ENCODE results near the gene ZNF74. TPM values are rescaled to one million over a fixed set of nuclear protein-coding genes. Genes with fewer than 3 reads are reported as not detected.
"Not testable (repeated sequence)": the region's sequence is repeated elsewhere in the genome, so short reads cannot be mapped to it uniquely, and the experiment has no call there.

The ZNF74 gene
- total RNA-seq: 14.3 and 15.2 TPM in 2 replicates

DNA sequence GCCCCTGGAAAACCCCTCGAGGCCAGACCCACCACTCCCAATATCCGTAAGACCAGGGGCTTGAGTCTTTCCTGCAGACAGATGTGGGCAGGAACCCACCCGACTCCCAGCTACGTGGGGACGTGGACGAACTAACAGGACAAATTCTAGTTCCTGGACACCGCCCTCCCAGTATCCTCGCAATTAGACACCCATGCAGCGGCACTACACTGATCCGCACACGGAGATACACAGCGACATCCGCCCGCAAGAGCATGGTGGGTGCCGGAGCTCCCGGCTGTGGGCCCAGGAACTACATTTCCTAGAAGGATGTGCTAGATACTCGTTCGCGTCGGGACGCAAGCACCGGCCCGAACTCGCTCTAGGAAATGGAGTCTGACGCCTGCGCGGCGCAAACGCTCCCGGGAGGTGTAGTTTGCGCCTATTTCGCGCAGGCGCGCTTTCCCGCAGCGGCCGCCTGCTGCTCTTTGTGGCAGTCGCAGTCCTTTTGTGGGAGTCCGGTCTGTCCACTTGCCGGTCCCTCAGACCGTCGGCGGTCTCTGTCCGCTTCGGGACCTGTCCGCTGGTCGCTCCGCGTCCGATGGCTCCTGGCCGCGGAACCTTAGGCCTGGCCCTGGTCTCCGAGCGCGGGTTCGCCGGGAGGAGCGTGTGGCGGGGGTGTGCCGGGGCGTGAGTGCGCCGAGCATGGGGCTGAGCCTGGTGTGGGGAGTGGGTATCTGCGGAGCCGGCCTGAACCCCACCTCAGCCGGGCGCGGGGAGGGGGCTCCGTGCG is at the start of gene ZNF74:
ZNF74 (plus strand) TSS at position 447 of the 772 bp plus-strand sequence. CDS start 478 bp downstream, outside the sequence.
- Mint-ChIP-seq H3K36me3 (ENCODE audit: low read depth) (no peaks in the 10 kb centered on the region), H3K4me3 (peak within 1 kb of the TSS; percentile 89), H3K27me3 (ENCODE audit: insufficient read depth) (no peaks in the 10 kb centered on the region), H3K4me1 (ENCODE audit: low read depth) (peaks cover 22% of the 10 kb centered on the region), H3K27ac (peak within 1 kb of the TSS; percentile 91), H3K9me3 (no peaks in the 10 kb centered on the region)
- intact Hi-C loops (cut with micrococcal nuclease): loop anchor here (1.0 kb wide), 3 partner anchors 70 to 101 kb away; partner anchors contain the start of genes DGCR6L and KLHL22
- DNase-seq (ENCODE audit: low spot score): peak; percentile 79

DNA sequence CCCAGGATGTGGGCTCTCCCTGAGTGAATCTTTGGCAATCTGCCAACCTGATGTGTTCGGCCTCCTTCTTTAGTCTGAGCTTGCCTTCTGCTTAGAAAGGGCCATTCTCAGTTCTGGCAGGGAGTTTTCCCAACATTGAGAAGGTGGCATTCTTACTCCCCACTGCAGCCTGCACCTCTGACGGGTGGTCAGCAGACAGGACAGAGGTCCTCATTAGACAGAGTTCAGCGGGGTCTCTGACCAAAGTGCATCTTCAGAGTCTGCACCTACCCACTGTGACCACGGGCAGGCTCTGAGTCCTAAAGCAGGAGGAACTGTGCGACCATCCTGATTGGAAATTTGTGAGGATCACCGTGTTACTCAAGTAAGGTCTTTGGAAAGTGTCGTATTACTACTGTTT is 47.4 kb upstream of the ZNF74 start:
- H3K27me3 Mint-ChIP-seq (ENCODE audit: insufficient read depth); DNase-seq (ENCODE audit: low spot score); intact Hi-C loops (cut with micrococcal nuclease); H3K36me3 Mint-ChIP-seq (ENCODE audit: low read depth); H3K4me1 Mint-ChIP-seq (ENCODE audit: low read depth); H3K27ac Mint-ChIP-seq; H3K4me3 Mint-ChIP-seq; H3K9me3 Mint-ChIP-seq: not testable (repeated sequence)

DNA sequence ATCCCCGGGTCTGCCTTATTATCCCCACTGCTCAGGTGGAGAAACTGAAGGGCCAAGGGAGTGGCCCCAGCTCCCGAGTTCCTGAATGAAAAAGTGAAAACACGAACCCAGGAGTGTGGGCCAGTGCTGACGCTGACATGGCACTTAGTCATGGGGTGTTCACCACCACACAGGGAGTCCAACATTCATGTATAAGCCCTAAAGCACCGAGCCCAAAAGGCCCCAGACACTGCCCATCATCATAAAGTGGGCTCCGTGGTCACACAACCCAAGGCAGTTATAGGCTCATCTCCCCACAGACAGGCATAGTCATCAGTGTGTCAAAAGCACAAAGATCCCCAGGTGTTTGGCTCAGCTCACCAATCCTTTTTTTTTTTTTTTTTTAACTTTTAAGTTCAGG is 41.4 kb upstream of the ZNF74 start:
- H3K36me3 Mint-ChIP-seq (ENCODE audit: low read depth); H3K4me3 Mint-ChIP-seq; H3K4me1 Mint-ChIP-seq (ENCODE audit: low read depth); H3K9me3 Mint-ChIP-seq; H3K27me3 Mint-ChIP-seq (ENCODE audit: insufficient read depth); DNase-seq (ENCODE audit: low spot score); intact Hi-C loops (cut with micrococcal nuclease); H3K27ac Mint-ChIP-seq: not testable (repeated sequence)

DNA sequence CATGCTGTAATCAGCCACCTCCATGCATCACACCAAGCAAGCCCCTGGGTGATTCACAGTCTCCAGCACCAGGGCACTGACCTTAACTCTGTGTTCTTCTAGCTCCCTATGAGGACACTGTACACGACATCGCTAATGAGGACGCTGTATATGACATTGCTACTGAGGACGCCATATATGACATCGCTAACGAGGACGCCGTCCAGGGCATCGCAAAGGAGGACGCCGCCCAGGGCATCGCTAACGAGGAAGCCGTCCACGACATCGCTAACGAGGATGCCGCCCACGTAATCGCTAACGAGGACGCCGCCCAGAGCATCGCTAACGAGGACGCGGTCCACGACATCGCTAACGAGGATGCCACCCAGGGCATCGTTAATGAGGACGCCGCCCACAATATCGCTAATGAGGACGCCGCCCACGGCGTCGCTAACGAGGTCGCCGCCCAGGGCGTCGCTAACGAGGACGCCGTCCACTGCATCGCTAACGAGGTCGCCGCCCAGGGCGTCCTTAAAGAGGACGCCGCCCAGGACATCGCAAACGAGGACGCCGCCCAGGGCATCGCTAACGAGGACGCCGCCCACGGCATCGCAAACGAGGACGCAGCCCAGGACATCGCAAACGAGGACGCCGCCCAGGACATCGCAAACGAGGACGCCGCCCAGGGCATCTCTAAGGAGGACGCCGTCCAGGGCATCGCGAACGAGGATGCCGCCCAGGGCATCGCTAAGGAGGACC is 39.5 kb upstream of the ZNF74 start:
- peaks cover 7% of the 10 kb centered on the region for H3K27me3 Mint-ChIP-seq (ENCODE audit: insufficient read depth)
- intact Hi-C loops (cut with micrococcal nuclease): no loop called here
- H3K4me1 Mint-ChIP-seq (ENCODE audit: low read depth): no peaks in the 10 kb centered on the region
- H3K4me3 Mint-ChIP-seq: no peak overlapping the region
- DNase-seq (ENCODE audit: low spot score): no peak
- no peak overlapping the region for H3K27ac Mint-ChIP-seq
- H3K9me3 Mint-ChIP-seq: no peaks in the 10 kb centered on the region
- H3K36me3 Mint-ChIP-seq (ENCODE audit: low read depth): no peaks in the 10 kb centered on the region

DNA sequence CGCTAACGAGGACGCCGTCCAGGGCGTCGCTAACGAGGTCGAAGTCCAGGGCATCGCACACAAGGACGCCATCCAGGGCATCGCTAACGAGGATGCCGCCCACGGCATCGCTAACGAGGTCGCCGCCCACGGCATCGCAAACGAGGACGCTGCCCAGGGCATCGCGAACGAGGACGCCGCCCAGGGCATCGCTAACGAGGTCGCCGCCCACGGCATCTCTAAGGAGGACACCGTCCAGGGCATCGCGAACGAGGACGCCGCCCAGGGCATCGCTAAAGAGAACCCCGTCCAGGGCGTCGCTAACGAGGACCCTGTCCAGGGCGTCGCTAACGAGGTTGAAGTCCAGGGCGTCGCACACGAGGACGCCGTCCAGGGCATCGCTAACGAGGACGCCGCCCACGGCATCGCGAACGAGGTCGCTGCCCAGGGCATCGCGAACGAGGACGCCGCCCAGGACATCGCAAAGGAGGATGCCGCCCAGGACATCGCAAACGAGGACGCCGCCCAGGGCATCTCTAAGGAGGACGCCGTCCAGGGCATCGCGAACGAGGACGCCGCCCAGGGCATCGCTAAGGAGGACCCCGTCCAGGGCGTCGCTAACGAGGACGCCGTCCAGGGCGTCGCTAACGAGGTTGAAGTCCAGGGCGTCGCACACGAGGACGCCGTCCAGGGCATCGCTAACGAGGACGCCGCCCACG is 37.9 kb upstream of the ZNF74 start:
- intact Hi-C loops (cut with micrococcal nuclease); H3K9me3 Mint-ChIP-seq; H3K27me3 Mint-ChIP-seq (ENCODE audit: insufficient read depth); H3K4me3 Mint-ChIP-seq; H3K36me3 Mint-ChIP-seq (ENCODE audit: low read depth); H3K4me1 Mint-ChIP-seq (ENCODE audit: low read depth); DNase-seq (ENCODE audit: low spot score); H3K27ac Mint-ChIP-seq: not testable (repeated sequence)

DNA sequence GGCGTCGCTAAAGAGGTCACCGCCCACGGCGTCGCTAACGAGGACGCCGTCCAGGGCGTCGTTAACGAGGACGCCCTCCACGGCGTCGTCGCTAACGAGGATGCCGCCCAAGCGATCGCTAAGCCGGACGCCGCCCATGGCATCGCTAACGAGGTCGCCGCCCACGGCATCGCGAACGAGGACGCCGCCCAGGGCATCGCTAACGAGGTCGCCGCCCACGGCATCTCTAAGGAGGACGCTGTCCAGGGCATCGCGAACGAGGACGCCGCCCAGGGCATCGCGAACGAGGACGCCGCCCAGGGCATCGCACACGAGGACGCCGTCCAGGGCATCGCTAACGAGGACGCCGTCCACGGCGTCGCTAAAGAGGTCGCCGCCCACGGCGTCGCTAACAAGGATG is 37.0 kb upstream of the ZNF74 start:
- H3K36me3 Mint-ChIP-seq (ENCODE audit: low read depth); H3K27ac Mint-ChIP-seq; H3K4me3 Mint-ChIP-seq; DNase-seq (ENCODE audit: low spot score); H3K27me3 Mint-ChIP-seq (ENCODE audit: insufficient read depth); intact Hi-C loops (cut with micrococcal nuclease); H3K4me1 Mint-ChIP-seq (ENCODE audit: low read depth); H3K9me3 Mint-ChIP-seq: not testable (repeated sequence)

DNA sequence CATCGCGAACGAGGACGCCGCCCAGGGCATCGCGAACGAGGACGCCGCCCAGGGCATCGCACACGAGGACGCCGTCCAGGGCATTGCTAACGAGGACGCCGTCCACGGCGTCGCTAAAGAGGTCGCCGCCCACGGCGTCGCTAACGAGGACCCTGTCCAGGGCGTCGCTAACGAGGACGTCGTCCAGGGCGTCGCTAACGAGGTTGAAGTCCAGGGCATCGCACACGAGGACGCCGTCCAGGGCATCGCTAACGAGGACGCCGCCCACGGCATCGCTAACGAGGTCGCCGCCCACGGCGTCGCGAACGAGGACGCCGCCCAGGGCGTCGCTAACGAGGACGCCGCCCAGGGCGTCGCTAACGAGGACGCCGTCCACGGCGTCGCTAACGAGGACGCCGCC is 36.0 kb upstream of the ZNF74 start:
- H3K4me1 Mint-ChIP-seq (ENCODE audit: low read depth); H3K9me3 Mint-ChIP-seq; intact Hi-C loops (cut with micrococcal nuclease); H3K4me3 Mint-ChIP-seq; H3K36me3 Mint-ChIP-seq (ENCODE audit: low read depth); DNase-seq (ENCODE audit: low spot score); H3K27ac Mint-ChIP-seq; H3K27me3 Mint-ChIP-seq (ENCODE audit: insufficient read depth): not testable (repeated sequence)

DNA sequence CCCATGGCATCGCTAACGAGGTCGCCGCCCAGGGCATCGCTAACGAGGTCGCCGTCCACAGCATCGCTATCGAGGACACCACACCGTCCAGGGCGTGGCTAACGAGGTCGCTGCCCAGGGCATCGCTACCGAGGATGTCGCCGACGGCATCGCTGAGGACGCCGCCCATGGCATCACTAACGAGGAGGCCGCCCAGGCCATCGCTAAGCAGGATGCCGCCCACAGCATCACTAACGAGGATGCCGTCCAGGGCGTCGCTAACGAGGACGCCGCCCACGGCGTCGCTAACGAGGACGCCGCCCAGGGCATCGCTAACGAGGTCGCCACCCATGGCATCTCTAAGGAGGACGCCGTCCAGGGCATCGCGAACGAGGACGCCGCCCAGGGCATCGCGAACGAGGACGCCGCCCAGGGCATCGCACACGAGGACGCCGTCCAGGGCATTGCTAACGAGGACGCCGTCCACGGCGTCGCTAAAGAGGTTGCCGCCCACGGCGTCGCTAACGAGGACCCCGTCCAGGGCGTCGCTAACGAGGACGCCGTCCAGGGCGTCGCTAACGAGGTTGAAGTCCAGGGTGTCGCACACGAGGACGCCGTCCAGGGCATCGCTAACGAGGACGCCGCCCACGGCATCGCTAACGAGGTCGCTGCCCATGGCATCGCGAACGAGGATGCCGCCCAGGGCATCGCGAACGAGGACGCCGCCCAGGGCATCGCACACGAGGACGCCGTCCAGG is 35.3 kb upstream of the ZNF74 start:
- H3K4me3 Mint-ChIP-seq; H3K36me3 Mint-ChIP-seq (ENCODE audit: low read depth); DNase-seq (ENCODE audit: low spot score); H3K27me3 Mint-ChIP-seq (ENCODE audit: insufficient read depth); intact Hi-C loops (cut with micrococcal nuclease); H3K4me1 Mint-ChIP-seq (ENCODE audit: low read depth); H3K27ac Mint-ChIP-seq; H3K9me3 Mint-ChIP-seq: not testable (repeated sequence)

DNA sequence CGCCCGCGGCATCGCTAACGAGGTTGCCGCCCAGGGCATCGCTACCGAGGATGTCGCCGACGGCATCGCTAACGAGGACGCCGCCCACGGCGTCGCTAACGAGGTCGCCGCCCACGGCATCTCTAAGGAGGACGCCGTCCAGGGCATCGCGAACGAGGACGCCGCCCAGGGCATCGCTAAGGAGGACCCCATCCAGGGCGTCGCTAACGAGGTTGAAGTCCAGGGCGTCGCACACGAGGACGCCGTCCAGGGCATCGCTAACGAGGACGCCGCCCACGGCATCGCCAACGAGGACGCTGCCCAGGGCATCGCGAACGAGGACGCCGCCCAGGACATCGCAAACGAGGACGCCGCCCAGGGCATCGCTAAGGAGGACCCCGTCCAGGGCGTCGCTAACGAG is 33.7 kb upstream of the ZNF74 start:
- H3K4me3 Mint-ChIP-seq; H3K36me3 Mint-ChIP-seq (ENCODE audit: low read depth); intact Hi-C loops (cut with micrococcal nuclease); H3K27ac Mint-ChIP-seq; H3K27me3 Mint-ChIP-seq (ENCODE audit: insufficient read depth); H3K9me3 Mint-ChIP-seq; DNase-seq (ENCODE audit: low spot score): not testable (repeated sequence)
- peaks cover 18% of the 10 kb centered on the region for H3K4me1 Mint-ChIP-seq (ENCODE audit: low read depth)

DNA sequence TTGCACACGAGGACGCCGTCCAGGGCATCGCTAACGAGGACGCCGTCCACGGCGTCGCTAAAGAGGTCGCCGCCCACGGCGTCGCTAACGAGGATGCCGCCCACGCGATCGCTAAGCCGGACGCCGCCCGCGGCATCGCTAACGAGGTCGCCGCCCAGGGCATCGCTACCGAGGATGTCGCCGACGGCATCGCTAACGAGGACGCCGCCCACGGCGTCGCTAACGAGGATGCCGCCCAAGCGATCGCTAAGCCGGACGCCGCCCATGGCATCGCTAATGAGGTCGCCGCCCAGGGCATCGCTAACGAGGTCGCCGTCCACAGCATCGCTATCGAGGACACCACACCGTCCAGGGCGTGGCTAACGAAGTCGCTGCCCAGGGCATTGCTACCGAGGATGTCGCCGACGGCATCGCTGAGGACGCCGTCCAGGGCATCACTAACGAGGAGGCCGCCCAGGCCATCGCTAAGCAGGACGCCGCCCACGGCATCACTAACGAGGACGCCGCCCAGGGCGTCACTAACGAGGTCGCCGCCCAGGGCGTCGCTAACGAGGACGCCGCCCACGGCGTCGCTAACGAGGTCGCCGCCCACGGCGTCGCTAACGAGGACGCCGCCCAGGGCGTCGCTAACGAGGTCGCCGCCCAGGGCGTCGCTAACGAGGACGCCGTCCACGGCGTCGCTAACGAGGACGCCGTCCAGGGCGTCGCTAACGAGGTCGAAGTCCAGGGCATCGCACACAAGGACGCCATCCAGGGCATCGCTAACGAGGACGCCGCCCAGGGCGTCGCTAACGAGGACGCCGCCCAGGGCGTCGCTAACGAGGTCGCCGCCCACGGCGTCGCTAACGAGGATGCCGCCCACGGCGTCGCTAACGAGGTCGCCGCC is 32.8 kb upstream of the ZNF74 start:
- H3K27ac Mint-ChIP-seq; DNase-seq (ENCODE audit: low spot score); intact Hi-C loops (cut with micrococcal nuclease); H3K9me3 Mint-ChIP-seq; H3K36me3 Mint-ChIP-seq (ENCODE audit: low read depth); H3K27me3 Mint-ChIP-seq (ENCODE audit: insufficient read depth); H3K4me3 Mint-ChIP-seq: not testable (repeated sequence)
- H3K4me1 Mint-ChIP-seq (ENCODE audit: low read depth): peaks cover 20% of the 10 kb centered on the region

DNA sequence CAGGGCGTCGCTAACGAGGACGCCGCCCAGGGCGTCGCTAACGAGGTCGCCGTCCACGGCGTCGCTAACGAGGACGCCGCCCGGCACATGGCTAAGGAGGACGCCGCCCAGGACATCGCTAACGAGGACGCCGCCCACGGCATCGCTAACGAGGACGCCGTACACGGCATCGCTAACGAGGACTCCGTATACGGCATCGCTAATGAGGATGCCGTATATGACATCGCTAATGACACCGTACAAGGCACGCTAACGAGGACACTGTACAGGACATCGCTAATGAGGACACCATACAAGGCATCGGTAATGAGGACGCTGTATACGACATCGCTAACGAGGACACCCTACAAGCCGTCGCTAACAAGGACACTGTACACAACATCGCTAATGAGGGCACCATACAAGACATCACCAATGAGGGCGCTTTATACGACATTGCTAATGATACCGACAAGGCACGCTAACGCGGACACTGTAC is 32.2 kb upstream of the ZNF74 start:
- H3K27ac Mint-ChIP-seq; H3K36me3 Mint-ChIP-seq (ENCODE audit: low read depth); H3K4me3 Mint-ChIP-seq; DNase-seq (ENCODE audit: low spot score); H3K27me3 Mint-ChIP-seq (ENCODE audit: insufficient read depth); H3K9me3 Mint-ChIP-seq; intact Hi-C loops (cut with micrococcal nuclease): not testable (repeated sequence)
- peaks cover 20% of the 10 kb centered on the region for H3K4me1 Mint-ChIP-seq (ENCODE audit: low read depth)

DNA sequence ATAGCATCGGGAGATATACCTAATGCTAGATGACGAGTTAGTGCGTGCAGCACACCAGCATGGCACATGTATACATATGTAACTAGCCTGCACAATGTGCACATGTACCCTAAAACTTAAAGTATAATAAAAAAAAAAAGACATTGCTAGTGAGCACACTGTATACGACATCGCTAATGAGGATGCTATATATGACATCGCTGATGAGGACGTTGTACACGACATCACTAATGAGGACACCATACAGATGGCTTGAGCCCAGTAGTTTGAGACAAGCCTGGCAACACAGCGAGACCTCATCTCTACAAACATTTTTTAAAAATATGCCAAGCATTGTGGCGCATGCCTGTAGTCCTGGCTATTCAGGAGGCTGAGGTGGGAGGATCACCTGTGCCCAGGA is 31.5 kb upstream of the ZNF74 start:
- intact Hi-C loops (cut with micrococcal nuclease); H3K36me3 Mint-ChIP-seq (ENCODE audit: low read depth); H3K4me3 Mint-ChIP-seq; H3K27ac Mint-ChIP-seq; DNase-seq (ENCODE audit: low spot score); H3K27me3 Mint-ChIP-seq (ENCODE audit: insufficient read depth); H3K9me3 Mint-ChIP-seq: not testable (repeated sequence)
- H3K4me1 Mint-ChIP-seq (ENCODE audit: low read depth): peaks cover 20% of the 10 kb centered on the region
